Breast epithelium (tissue), 3 donors: ENCODE data around the gene SKP2.

Source experiments
- POLR2AphosphoS5 ChIP-seq, 3 donors: sonication (generic); formaldehyde crosslinking; IDR thresholded peaks; one replicate each; pipeline ENCODE4 v1.6.1; 2017; ENCODE audit warnings: antibody characterized with exemption in 3 of 3
- TF ChIP-seq, protein P1 (sequence below), 3 donors: fragments of 450-650 bp; IDR thresholded peaks; one replicate each; pipeline ENCODE4 v1.5.1; 2016 to 2017; ENCODE audit warnings: antibody characterized with exemption in 3 of 3, mild to moderate bottlenecking in 3 of 3, moderate library complexity in 3 of 3

DNA sequence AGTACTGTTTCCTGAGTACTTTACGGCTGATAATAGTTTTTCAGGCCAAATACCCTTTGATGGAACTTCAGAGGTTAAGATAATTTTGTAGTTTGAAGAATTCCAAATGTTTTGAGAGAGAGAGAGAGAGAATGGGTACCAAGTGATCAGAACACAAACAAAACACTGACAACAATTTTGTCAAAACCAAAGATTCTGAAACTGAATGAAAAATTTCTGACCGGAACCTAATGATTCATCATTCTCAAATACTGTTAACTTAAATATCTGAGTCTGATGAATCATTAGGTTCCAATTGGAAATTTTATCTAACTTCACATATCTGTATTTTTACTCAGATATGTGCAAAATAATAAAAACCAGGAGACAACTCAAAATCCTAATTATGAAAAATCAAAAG is 4.2 kb upstream of the SKP2 start:
- TF ChIP-seq, protein P1, sequence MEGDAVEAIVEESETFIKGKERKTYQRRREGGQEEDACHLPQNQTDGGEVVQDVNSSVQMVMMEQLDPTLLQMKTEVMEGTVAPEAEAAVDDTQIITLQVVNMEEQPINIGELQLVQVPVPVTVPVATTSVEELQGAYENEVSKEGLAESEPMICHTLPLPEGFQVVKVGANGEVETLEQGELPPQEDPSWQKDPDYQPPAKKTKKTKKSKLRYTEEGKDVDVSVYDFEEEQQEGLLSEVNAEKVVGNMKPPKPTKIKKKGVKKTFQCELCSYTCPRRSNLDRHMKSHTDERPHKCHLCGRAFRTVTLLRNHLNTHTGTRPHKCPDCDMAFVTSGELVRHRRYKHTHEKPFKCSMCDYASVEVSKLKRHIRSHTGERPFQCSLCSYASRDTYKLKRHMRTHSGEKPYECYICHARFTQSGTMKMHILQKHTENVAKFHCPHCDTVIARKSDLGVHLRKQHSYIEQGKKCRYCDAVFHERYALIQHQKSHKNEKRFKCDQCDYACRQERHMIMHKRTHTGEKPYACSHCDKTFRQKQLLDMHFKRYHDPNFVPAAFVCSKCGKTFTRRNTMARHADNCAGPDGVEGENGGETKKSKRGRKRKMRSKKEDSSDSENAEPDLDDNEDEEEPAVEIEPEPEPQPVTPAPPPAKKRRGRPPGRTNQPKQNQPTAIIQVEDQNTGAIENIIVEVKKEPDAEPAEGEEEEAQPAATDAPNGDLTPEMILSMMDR (IDR thresholded peaks at IDR 0.05) = no peak
- no peak for TF ChIP-seq POLR2AphosphoS5 (IDR thresholded peaks at IDR 0.05)
